IPS-15b (cell line): Measurements from ENCODE around the gene PLEKHH2.
A peak's percentile ranks its signal among the peaks of the same experiment; 100 is the strongest.
"Not testable (repeated sequence)": the region's sequence is repeated elsewhere in the genome, so short reads cannot be mapped to it uniquely, and the experiment has no call there.

Source experiments
- H3K27me3 ChIP-seq: one replicate; pipeline ENCODE4 v1.6.1; 2013; ENCODE audit warnings: low read length; ENCODE audit not compliant: control insufficient read depth, insufficient read depth
- H3K36me3 ChIP-seq: one replicate; pipeline ENCODE4 v1.6.1; 2013; ENCODE audit warnings: low read length; ENCODE audit not compliant: control insufficient read depth, insufficient read depth
- H3K4me1 ChIP-seq: one replicate; pipeline ENCODE4 v1.6.1; 2013; ENCODE audit warnings: mild to moderate bottlenecking, low read length; ENCODE audit not compliant: control insufficient read depth, insufficient read depth
- H3K4me3 ChIP-seq: one replicate; pipeline ENCODE4 v1.5.1; 2013; ENCODE audit warnings: low read depth, low read length
- H3K9ac ChIP-seq: one replicate; pipeline ENCODE4 v1.6.1; 2013; ENCODE audit warnings: low read depth, mild to moderate bottlenecking, low read length
- H3K9me3 ChIP-seq: one replicate; pipeline ENCODE4 v1.6.1; 2013; ENCODE audit warnings: mild to moderate bottlenecking, low read length; ENCODE audit not compliant: control insufficient read depth, insufficient read depth

Gene PLEKHH2

DNA sequence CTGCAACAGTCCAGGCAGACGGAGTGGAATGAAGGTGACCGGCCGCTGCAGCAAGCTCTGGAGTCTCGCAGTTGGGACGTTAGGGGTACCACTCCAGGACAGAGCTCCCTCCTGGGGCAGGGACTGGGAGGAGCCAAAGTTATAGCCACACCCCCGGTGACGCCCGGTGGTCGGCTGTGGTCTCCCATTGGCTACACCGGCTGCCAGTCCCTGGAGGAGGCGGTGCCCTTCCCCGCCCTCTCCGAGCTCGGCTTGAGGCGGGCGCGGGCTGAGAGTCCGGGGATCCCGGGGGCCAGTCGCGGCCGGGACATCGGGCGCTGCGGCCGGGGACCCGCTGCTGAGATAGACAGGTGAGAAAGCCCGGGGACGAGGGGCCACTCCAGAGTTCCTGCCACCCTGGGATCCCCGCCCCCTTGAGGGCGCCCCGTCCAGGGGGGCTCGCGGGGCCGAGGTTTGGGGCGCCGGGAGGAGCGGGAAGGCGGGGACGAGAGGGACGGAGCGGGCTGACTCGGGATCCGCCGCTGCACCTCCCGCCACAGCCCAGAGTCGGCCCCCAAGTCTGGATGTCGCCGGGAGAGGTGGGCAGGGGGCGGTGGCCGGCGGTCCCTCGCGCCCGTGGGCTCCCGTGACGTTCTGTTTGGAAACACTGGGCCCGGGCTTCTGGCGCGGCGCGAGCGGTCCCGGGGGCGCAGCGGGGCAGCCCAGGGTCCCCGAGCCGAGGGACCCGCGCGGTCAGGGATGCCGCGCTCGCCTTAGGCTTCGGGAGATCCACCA lies at the start of gene PLEKHH2:
PLEKHH2 (plus strand) TSS at position 231 of the 774 bp plus-strand sequence. CDS start 7,414 bp downstream, outside the sequence.
- Histone ChIP-seq H3K27me3 (peaks cover 24% of the 10 kb centered on the region), H3K9ac (peak within 1 kb of the TSS; percentile 37), H3K4me3 (peak within 1 kb of the TSS; percentile 77), H3K9me3 (no peaks in the 10 kb centered on the region), H3K36me3 (no peaks in the 10 kb centered on the region), H3K4me1 (no peaks in the 10 kb centered on the region)

GRCh38 chr2:43592443-43592842 lies 44.6 kb upstream of the PLEKHH2 start:
- Histone ChIP-seq H3K4me3 (no peak overlapping the region), H3K36me3 (peaks cover 8% of the 10 kb centered on the region), H3K4me1 (no peaks in the 10 kb centered on the region), H3K9ac (no peak overlapping the region), H3K27me3 (no peaks in the 10 kb centered on the region), H3K9me3 (no peaks in the 10 kb centered on the region)

DNA sequence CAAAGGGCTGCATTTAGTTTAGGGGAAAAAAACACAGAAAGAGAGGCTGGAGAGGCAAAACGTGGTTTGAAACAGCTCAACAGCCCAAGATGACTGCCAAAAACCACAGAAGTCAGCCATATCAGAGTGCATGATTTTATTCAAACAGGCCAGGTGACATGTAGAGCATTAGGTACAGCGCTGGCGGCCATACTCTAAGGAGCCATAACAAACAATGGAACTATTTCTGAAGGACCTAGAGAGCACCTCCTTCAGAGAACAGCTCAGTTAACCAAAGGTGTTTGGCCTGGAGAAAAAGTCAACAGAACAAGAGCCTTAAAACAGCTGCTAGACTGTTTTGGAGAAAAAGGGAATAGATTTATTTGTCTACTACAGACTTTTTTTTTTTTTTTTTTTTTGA lies 43.8 kb upstream of the PLEKHH2 start:
- Histone ChIP-seq H3K4me3 (no peak overlapping the region), H3K9me3 (no peaks in the 10 kb centered on the region), H3K4me1 (no peaks in the 10 kb centered on the region), H3K27me3 (no peaks in the 10 kb centered on the region), H3K9ac (no peak overlapping the region), H3K36me3 (peaks cover 8% of the 10 kb centered on the region)

- no peaks in the 10 kb centered on the region for H3K9me3 ChIP-seq
- no peak overlapping the region for H3K9ac ChIP-seq
These were observed 42.2 kb upstream of the PLEKHH2 start for GRCh38 chr2:43594875-43595274.

DNA sequence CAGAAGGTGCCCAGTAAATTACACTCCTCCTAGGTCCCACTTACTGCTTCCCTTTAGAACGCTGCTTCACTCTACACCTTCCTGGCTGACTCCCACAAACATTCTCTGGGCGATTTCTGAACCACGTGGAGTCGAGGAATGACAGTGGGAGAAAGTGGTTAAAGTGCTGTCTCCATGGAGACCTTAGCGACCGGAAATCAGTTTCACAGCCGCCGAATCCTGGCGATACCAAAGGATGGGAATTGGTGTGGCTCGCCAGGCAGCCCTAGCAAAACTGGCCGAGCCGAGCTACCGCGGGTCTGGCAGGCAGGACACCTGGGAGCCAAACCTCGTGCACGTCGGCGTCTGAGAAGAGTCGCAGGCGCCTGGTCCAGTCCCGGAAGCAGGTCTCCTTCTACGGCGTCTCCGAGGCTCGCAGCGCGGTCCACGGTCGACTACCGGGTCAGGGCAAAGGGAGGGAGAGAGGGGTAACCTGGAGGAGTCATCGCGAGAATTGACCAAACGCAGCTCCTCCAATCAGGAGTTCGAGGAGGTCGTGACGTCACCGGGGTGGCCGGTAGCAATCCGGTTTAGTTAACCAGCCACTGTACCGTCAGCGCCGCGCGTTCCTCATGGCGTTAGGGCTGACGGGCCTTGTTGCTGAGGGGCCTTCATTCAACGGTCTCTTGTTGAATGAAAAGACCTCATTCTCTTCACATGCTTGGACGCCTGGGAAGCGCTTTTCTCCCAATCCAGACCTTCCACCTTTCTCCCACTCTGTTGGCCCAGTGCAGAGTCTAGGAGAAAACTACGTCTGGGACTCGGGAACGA lies 41.3 kb upstream of the PLEKHH2 start, which contains the start of gene THADA:
THADA (minus strand) TSS at position 436 of the 810 bp plus-strand sequence. CDS start 3,646 bp downstream, outside the sequence.
- Histone ChIP-seq H3K4me3 (peak within 1 kb of the TSS; percentile 72), H3K9ac (peak within 1 kb of the TSS; percentile 92), H3K9me3 (no peaks in the 10 kb centered on the region), H3K36me3 (peaks cover 4% of the 10 kb centered on the region), H3K4me1 (no peaks in the 10 kb centered on the region), H3K27me3 (no peaks in the 10 kb centered on the region)

More at GRCh38 chr2:43594875-43595274, 42.2 kb upstream of the PLEKHH2 start:
- peak overlapping the region; percentile 72 for H3K4me3 ChIP-seq
- no peaks in the 10 kb centered on the region for H3K4me1 ChIP-seq
- no peaks in the 10 kb centered on the region for H3K27me3 ChIP-seq
- peaks cover 8% of the 10 kb centered on the region for H3K36me3 ChIP-seq

- not testable (repeated sequence) for H3K9ac ChIP-seq, H3K36me3 ChIP-seq, H3K4me3 ChIP-seq, H3K9me3 ChIP-seq, H3K27me3 ChIP-seq, H3K4me1 ChIP-seq
These were observed 36.5 kb upstream of the PLEKHH2 start for GRCh38 chr2:43600596-43600995.

- no peaks in the 10 kb centered on the region for H3K9me3 ChIP-seq
- no peaks in the 10 kb centered on the region for H3K27me3 ChIP-seq
- H3K36me3 ChIP-seq, result no peaks in the 10 kb centered on the region
- H3K4me3 ChIP-seq, result no peak overlapping the region
- H3K4me1 ChIP-seq, result peaks cover 2% of the 10 kb centered on the region
- H3K9ac ChIP-seq, result no peak overlapping the region
These were observed 32.4 kb upstream of the PLEKHH2 start for GRCh38 chr2:43604674-43605073.

- Histone ChIP-seq H3K27me3 (no peaks in the 10 kb centered on the region), H3K9me3 (no peaks in the 10 kb centered on the region), H3K9ac (no peak overlapping the region), H3K4me3 (no peak overlapping the region), H3K36me3 (no peaks in the 10 kb centered on the region), H3K4me1 (peaks cover 2% of the 10 kb centered on the region)
These were observed 31.9 kb upstream of the PLEKHH2 start for GRCh38 chr2:43605079-43605655.

- Histone ChIP-seq H3K4me1 (peaks cover 2% of the 10 kb centered on the region), H3K9me3 (no peaks in the 10 kb centered on the region), H3K27me3 (no peaks in the 10 kb centered on the region), H3K4me3 (no peak overlapping the region), H3K36me3 (no peaks in the 10 kb centered on the region), H3K9ac (no peak overlapping the region)
These were observed 31.2 kb upstream of the PLEKHH2 start for GRCh38 chr2:43605851-43606250.

DNA sequence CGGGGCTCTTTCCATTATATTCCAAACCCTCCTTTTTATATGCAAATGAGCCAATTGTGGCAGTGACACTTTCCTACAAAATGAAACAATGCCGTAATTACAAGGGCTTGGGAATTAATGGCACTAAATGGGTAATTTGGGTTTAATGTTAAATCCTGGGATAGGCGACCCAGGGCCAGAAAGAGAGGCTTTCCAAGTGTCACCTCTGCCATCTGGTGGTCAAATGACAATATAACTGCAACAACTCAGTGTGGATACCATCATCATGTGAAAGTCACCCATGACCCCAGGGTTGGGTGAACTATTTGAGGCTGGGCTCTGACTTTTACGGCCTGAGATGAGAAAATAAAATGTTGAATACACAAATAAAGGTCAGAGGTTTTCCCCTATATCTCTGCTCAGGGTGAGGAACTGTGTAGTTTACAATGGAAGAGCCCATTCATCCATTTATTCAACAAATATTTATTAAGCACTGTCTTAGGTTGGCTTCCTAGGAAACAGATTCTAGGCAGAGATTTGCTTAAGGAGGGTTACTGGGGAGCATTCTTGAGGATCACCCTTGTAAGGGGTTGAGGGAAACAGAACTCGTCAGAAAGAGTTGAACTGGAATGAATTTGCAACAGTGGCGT lies 27.7 kb upstream of the PLEKHH2 start:
- Histone ChIP-seq H3K4me3 (no peak overlapping the region), H3K4me1 (peaks cover 5% of the 10 kb centered on the region), H3K36me3 (no peaks in the 10 kb centered on the region), H3K27me3 (no peaks in the 10 kb centered on the region), H3K9me3 (no peaks in the 10 kb centered on the region), H3K9ac (no peak overlapping the region)

- Histone ChIP-seq H3K36me3 (no peaks in the 10 kb centered on the region), H3K9ac (no peak overlapping the region), H3K9me3 (no peaks in the 10 kb centered on the region), H3K27me3 (no peaks in the 10 kb centered on the region), H3K4me3 (no peak overlapping the region), H3K4me1 (peaks cover 5% of the 10 kb centered on the region)
These were observed 26.7 kb upstream of the PLEKHH2 start for GRCh38 chr2:43610361-43610760.
